NCI-H1105 treated with DMSO at 0.1 percent for 48 hours (cell line): Measurements from ENCODE around the gene ASIC2.

Experiments used
- DNase-seq: peaks from one replicate; lab custom pipeline; 2025; lab: John Stamatoyannopoulos, UW

ASIC2 gene

GRCh38 chr17:33154869-33155455, 138.1 kb downstream of the ASIC2 start:
- no peak for DNase-seq

DNA sequence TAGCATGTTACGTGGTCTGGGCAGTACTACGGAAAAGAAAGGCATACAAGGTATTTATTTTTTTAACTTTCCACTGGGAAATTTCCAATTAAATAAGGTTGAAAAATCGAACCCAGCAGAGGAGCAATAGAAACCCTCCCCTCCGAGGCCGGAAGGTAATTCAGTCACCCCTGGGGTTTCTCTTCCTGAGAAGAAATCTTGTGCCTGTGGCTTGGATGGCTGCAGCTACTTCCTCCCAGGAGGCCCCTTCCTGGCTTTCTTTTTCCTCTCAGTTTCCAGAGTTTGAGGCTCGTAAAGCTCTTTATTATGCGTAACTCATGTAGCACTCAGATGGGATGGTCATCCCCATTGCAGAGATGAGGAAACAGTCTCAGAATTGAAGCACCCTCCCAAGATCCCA, 140.3 kb downstream of the ASIC2 start:
- DNase-seq: no peak

DNA sequence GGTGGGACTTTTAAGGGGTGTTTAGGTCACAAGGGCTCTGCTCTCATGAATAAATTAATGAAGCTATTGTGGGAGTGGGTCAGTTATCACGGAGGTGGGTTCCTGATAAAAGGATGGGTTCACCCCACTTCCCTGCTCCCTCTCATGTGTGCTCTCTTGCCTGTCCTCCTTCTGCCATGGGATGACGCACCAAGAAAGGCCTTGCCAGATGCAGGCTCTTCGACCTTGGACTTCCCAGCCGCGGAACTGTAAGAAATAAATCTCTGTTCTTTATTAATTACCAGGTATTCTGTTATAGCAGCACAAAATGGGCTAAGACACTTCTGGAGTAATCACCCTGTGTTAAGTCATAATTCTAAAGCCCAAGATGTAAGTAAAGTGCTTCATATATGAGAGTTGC, 141.5 kb downstream of the ASIC2 start:
- DNase-seq: no peak

- DNase-seq: no peak
These were observed 147.2 kb downstream of the ASIC2 start for GRCh38 chr17:33145941-33146340.

DNA sequence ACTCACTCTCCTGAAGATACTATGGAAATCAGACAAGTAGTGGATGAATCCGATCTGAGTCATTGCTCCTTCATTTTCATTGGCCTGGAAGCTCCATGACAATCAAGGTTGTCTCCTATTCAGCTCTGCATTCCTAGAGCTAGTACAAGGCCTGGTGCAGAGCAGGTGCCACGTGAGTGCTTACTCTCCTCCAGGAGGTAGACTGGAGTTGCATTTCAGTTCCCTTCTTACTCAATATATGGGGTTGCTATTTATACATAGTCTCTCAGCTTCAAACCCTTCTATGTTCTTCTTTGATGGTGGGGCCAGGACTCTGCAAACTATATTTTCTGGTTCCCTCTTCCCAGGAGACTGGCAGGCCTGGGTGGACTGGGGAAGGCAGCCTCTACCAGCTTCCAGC, 148.3 kb downstream of the ASIC2 start:
- no peak for DNase-seq

GRCh38 chr17:33142705-33143299, 150.3 kb downstream of the ASIC2 start:
- DNase-seq: no peak

- DNase-seq: peak; percentile 22
These were observed 152.5 kb downstream of the ASIC2 start for GRCh38 chr17:33140413-33141099.

DNA sequence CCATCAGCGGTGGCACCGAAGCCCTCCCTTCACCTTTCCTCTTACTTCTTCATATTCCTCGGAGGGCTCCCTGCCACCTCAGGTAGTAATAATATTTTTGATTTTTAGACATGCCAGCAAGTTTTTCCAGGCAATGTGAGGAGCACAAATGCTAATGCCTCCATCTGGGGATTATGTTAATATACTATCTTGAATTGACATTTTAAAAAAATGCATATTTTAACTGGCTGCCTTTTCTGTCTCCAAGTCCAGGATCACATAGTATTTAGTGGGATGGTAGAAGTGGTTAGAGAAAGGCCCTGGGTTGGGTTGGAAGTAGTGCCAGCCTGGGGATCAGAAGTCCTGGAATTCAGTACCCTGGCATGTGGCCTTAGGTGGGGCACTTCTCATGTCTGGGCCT, 154.5 kb downstream of the ASIC2 start:
- DNase-seq: no peak

DNA sequence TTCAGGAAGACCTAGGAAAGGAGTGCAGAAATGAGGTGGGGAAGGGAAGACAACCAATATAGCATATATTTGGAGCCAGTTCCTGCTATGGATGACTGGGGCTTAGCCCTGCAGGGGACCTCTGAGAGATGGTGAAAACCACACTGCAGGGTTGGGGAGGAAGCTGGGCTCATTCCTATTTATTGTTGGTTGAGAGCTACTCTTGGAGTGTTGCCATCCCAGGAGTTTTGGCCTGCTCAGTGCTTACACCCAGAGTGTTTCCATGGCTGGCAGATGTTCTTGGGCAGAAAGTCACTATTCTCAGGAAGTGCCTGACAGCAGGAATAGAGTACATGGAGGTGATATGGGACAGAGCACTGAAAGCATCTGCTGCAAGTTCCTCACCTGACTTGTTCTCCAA, 155.7 kb downstream of the ASIC2 start:
- no peak for DNase-seq

DNA sequence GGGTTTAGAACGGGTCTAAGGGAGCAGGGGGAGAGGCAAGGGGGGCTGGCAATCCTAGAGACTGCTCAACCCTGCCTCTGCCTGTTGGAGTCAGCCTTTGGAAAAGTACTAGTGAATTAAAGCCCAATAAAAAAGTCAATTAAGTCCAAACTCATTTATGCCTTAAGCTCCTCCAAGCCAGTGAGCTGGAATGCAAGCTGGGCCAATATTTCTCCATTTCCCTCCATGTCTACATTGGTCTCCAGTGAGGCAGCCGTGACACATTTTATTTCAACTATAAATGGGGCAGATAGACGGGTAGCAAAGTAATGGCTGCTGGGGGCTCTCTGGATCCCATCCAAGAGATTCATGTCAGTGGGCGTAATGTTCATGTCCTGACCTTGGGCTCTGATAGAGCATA, 157.4 kb downstream of the ASIC2 start:
- DNase-seq: no peak

GRCh38 chr17:33131620-33132019, 161.5 kb downstream of the ASIC2 start:
- no peak for DNase-seq

DNA sequence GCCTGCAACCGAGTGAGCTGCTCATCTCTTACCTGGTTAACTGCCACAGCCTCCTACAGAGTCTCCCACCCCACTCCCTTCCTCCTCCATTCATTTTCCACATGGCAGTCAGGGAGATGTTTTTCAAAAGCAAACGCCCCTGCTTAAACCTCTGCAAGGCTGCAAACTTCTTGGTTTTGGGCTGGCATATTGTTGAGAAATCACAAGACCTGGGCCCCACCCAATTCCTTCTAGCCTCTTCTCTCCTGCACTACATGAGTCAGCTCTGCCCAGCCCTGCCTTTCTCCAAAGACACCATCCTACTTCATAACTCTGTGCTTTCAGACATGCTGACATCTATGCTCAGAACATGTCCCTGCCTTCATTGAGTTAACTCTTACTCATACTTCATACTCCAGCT, 165.4 kb downstream of the ASIC2 start:
- DNase-seq: no peak

DNA sequence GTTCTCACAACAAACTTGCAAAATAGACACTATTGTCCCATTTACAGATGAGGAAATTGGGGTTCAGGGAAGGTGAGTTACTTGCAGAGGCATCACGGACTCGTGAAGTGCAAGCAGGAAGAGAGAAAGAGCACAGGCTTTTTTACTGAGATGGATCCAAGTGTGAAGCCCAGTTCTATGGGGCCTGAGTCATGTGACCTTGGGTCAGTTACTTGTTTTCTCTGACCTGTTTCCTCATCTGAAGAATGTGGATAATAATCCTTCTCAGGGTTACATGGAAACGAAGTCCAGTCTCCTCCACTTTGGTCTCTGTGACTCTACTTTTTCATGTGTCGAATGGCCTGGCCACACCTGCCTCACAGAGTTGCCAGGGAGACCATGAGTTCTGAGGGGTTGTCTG, 167.0 kb downstream of the ASIC2 start:
- DNase-seq: no peak

DNA sequence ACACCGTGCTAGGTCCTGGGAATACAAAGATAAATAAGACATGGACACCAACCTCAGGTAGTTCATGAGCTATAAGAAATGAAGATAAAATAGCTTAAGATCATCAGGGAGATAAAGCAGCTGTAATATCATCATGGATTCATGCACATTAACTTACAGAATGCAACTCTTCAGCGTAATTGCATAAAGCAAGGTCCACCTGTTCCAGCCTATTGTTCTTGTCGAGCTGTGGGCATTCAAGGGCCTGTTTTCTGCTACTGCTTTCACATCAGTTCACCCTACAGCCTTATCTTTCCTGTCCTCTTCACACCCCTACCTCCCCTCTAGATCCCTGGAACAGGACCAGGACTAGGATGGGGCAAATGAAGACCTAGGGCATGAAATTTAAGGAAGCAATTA, 167.5 kb downstream of the ASIC2 start:
- no peak for DNase-seq

- no peak for DNase-seq
These were observed 168.1 kb downstream of the ASIC2 start for GRCh38 chr17:33124871-33125551.

- DNase-seq: no peak
These were observed 168.9 kb downstream of the ASIC2 start for GRCh38 chr17:33124185-33124584.

DNA sequence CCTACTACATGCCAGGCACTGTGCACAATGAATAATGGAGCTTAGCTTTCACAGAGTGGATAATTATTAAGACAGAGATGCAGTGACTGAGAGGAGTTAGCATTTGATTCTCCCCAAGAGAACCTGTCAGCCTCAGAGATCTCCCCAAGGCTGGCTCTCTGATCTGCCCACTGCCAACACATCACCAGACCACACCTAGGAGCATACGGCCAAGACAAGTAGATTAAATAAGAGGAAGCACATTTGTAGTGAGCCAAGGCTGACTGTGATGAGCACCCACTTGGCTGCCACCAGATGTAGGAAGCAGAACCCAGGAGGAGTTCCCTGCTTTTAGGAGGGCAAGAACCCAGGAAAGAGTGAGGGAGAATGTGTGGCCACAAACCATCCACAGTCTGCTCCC, 171.3 kb downstream of the ASIC2 start:
- no peak for DNase-seq

- no peak for DNase-seq
These were observed 171.8 kb downstream of the ASIC2 start for GRCh38 chr17:33121272-33121671.

GRCh38 chr17:33120103-33120502, 173.0 kb downstream of the ASIC2 start:
- no peak for DNase-seq

- no peak for DNase-seq
These were observed 174.6 kb downstream of the ASIC2 start for GRCh38 chr17:33118391-33119075.

DNA sequence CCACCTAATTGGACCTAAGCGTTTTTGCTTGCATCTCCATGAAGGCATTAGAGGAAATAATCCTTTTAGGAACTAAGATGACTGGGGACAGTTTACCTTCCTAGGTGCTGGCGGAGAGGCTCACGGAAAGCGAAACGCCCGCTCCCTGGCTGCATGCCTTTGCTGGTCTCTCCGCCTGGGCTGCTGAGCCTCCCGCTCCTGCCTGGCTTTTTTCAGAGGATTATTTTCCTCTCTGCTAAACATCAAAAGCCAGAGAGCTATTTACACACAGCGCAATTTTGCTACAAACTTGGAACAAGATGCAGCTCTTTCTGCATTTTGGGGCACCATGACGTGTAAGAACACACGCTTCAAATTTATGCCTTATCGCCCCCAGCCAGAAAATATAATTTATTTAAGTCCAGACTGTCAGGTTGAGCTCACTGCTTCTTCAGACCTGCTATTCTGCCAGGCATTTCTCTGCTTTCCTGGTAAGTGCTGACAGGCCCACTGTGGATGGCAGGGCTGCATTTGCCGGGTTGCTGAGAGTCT, 177.0 kb downstream of the ASIC2 start:
- no peak for DNase-seq

- no peak for DNase-seq
These were observed 177.7 kb downstream of the ASIC2 start for GRCh38 chr17:33115366-33115765.
